Body of pancreas (tissue), 4 donors: ENCODE data around the gene BMP6.

Experiments used
- CTCF ChIP-seq, 7 experiments: fragments of 450-650 bp in 4 of 7; fragments of 200-600 bp in 3 of 7; sonication (generic) in 3 of 7; IDR thresholded peaks; one replicate each; pipeline ENCODE4 v1.5.1; 2016 to 2019; ENCODE audit warnings: antibody characterized with exemption in 7 of 7
- POLR2A ChIP-seq, 3 donors: fragments of 450-650 bp; IDR thresholded peaks; one replicate each; pipeline ENCODE4 v1.6.1; 2016; ENCODE audit warnings: antibody characterized with exemption in 3 of 3, mild to moderate bottlenecking in 2 of 3

GRCh38 chr6:7797386-7797785 lies 71.5 kb downstream of the BMP6 start:
- TF ChIP-seq CTCF (IDR thresholded peaks at IDR 0.05) (no peak), POLR2A (IDR thresholded peaks at IDR 0.05) (no peak)
